WTC11 (cell line): ENCODE data around the gene P4HB. TPM values are rescaled to one million over a fixed set of nuclear protein-coding genes. Genes with fewer than 3 reads are reported as not detected.

ENCODE experiments used
- AR ChIP-seq: fragments of 250-450 bp; sonication (Bioruptor Pico); IDR thresholded peaks from 2 replicates; pipeline ENCODE4 v1.9.0; 2021; ENCODE audit warnings: mild to moderate bottlenecking
- ARID4B ChIP-seq: sonication (generic); formaldehyde crosslinking; IDR thresholded peaks from 2 replicates; pipeline ENCODE4 v1.8.0; 2023; ENCODE audit warnings: missing genetic modification reagents, mild to moderate bottlenecking, borderline replicate concordance
- ATF1 ChIP-seq: sonication (generic); formaldehyde crosslinking; IDR thresholded peaks from 2 replicates; pipeline ENCODE4 v1.8.1; 2023; ENCODE audit warnings: mild to moderate bottlenecking, moderate library complexity, missing genetic modification reagents
- CTCF ChIP-seq: fragments of 200-600 bp; IDR thresholded peaks from 2 replicates; pipeline ENCODE4 v1.8.0; 2022; ENCODE audit warnings: antibody characterized with exemption
- EMX1 ChIP-seq: fragments of 250-450 bp; sonication (Bioruptor Pico); IDR thresholded peaks from 2 replicates; pipeline ENCODE4 v1.8.0; 2021; ENCODE audit warnings: mild to moderate bottlenecking
- FOXJ3 ChIP-seq: sonication (generic); formaldehyde crosslinking; IDR thresholded peaks from 2 replicates; pipeline ENCODE4 v1.9.0; 2021; ENCODE audit warnings: missing genetic modification reagents, mild to moderate bottlenecking, borderline replicate concordance
- FOXP1 ChIP-seq: sonication (generic); formaldehyde crosslinking; IDR thresholded peaks from 2 replicates; pipeline ENCODE4 v1.8.0; 2022; ENCODE audit warnings: missing genetic modification reagents, mild to moderate bottlenecking, moderate library complexity, borderline replicate concordance
- GRHL2 ChIP-seq: fragments of 250-450 bp; sonication (Bioruptor Pico); IDR thresholded peaks from 2 replicates; pipeline ENCODE4 v1.8.0; 2022; ENCODE audit warnings: mild to moderate bottlenecking, moderate library complexity; ENCODE audit not compliant: insufficient replicate concordance, severe bottlenecking
- IRF1 ChIP-seq: sonication (generic); formaldehyde crosslinking; IDR thresholded peaks from 2 replicates; pipeline ENCODE4 v1.8.0; 2023; ENCODE audit warnings: missing genetic modification reagents
- JAZF1 ChIP-seq: fragments of 250-450 bp; sonication (Bioruptor Pico); IDR thresholded peaks from 2 replicates; pipeline ENCODE4 v1.9.0; 2021; ENCODE audit warnings: moderate library complexity, mild to moderate bottlenecking, inconsistent platforms
- MXD4 ChIP-seq: fragments of 250-450 bp; sonication (Bioruptor Pico); IDR thresholded peaks from 2 replicates; pipeline ENCODE4 v1.8.0; 2021; ENCODE audit warnings: mild to moderate bottlenecking, moderate library complexity, borderline replicate concordance
- NR3C1 ChIP-seq: sonication (generic); formaldehyde crosslinking; conservative IDR thresholded peaks from 2 replicates; pipeline ENCODE4 v1.8.1; 2023; ENCODE audit warnings: low read depth, mild to moderate bottlenecking, missing genetic modification reagents
- OVOL2 ChIP-seq: fragments of 250-450 bp; sonication (Bioruptor Pico); IDR thresholded peaks from 2 replicates; pipeline ENCODE4 v1.9.0; 2021; ENCODE audit warnings: mild to moderate bottlenecking, borderline replicate concordance
- PRDM15 ChIP-seq: sonication (generic); formaldehyde crosslinking; IDR thresholded peaks from 2 replicates; pipeline ENCODE4 v1.8.0; 2022; ENCODE audit warnings: missing genetic modification reagents
- RORB ChIP-seq: fragments of 250-450 bp; sonication (Bioruptor Pico); IDR thresholded peaks from 2 replicates; pipeline ENCODE4 v1.9.0; 2021; ENCODE audit warnings: mild to moderate bottlenecking
- SMAD3 ChIP-seq: sonication (generic); formaldehyde crosslinking; IDR thresholded peaks from 2 replicates; pipeline ENCODE4 v1.8.0; 2022; ENCODE audit warnings: missing genetic modification reagents, mild to moderate bottlenecking, borderline replicate concordance
- SOX15 ChIP-seq: fragments of 250-450 bp; sonication (Bioruptor Pico); IDR thresholded peaks from 2 replicates; pipeline ENCODE4 v1.9.0; 2021; ENCODE audit warnings: mild to moderate bottlenecking
- SP1 ChIP-seq: sonication (generic); formaldehyde crosslinking; conservative IDR thresholded peaks from 2 replicates; pipeline ENCODE4 v1.8.1; 2022; ENCODE audit warnings: missing genetic modification reagents
- ZNF281 ChIP-seq: sonication (generic); formaldehyde crosslinking; IDR thresholded peaks from 2 replicates; pipeline ENCODE4 v1.8.0; 2023; ENCODE audit warnings: mild to moderate bottlenecking, missing genetic modification reagents
- total RNA-seq: library from RNA; stranded (reverse); gene quantifications from 3 replicates; pipeline ENCODE4 v1.2.3, GENCODE V29; 2021
- TF ChIP-seq, protein P1 (sequence below): sonication (generic); formaldehyde crosslinking; IDR thresholded peaks from 2 replicates; pipeline ENCODE4 v1.8.1; 2022; ENCODE audit warnings: low read depth, mild to moderate bottlenecking, moderate library complexity, missing genetic modification reagents, borderline replicate concordance

P4HB gene
- total RNA-seq, 1 experiment from 2014 or later = 380 TPM

GRCh38 chr17:81860756-81861568 is 627 bp upstream of the P4HB start (continued):
- TF ChIP-seq AR (no peak), FOXP1 (CRISPR knock-in tag) (peak; percentile 85), ARID4B (peak; percentile 78; the same call in 1 of the 2 replicates), GRHL2 (CRISPR knock-in tag) (no peak), SP1 (peak; percentile 95), JAZF1 (CRISPR knock-in tag) (no peak), CTCF (no peak), FOXJ3 (CRISPR knock-in tag) (no peak), RORB (CRISPR knock-in tag) (no peak), SMAD3 (CRISPR knock-in tag) (0 out of 2 replicates have a peak, but pooled peaks have one; percentile 17), MXD4 (CRISPR knock-in tag) (peak; percentile 100), ATF1 (no peak), PRDM15 (CRISPR knock-in tag) (no peak), NR3C1 (CRISPR knock-in tag) (no peak), SOX15 (CRISPR knock-in tag) (no peak), EMX1 (peak; percentile 96), ZNF281 (CRISPR knock-in tag) (no peak), OVOL2 (CRISPR knock-in tag) (no peak), IRF1 (no peak)
- TF ChIP-seq, protein P1, sequence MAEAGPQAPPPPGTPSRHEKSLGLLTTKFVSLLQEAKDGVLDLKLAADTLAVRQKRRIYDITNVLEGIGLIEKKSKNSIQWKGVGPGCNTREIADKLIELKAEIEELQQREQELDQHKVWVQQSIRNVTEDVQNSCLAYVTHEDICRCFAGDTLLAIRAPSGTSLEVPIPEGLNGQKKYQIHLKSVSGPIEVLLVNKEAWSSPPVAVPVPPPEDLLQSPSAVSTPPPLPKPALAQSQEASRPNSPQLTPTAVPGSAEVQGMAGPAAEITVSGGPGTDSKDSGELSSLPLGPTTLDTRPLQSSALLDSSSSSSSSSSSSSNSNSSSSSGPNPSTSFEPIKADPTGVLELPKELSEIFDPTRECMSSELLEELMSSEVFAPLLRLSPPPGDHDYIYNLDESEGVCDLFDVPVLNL = 0 out of 2 replicates have a peak, but pooled peaks have one; percentile 32
